Measurements from ENCODE around the gene KHDC1. TPM values are rescaled to one million over a fixed set of nuclear protein-coding genes. Genes with fewer than 3 reads are reported as not detected.
A peak's percentile ranks its signal among the peaks of the same experiment; 100 is the strongest.
"Not testable (repeated sequence)": the region's sequence is repeated elsewhere in the genome, so short reads cannot be mapped to it uniquely, and the experiment has no call there.

KHDC1 gene
- 1.5 and 2.8 TPM in 2 replicates for total RNA-seq (2014; rRNA removed; shearing (Covaris generic))
- polyA plus RNA-seq (2014; cell fraction: nucleus; rRNA removed): 11.7 and 12.8 TPM in 2 replicates

GRCh38 chr6:73262671-73263569 lies at the start of gene KHDC1:
TSS of gene KHDC1 (minus strand) at chr6:73263196. CDS start at chr6:73242517, 20,679 bp downstream.
- peak; percentile 12 for DNase-seq (ENCODE audit: extremely low read depth, low read depth)

GRCh38 chr6:73310503-73310845 lies 47.5 kb upstream of the KHDC1 start:
- not testable (repeated sequence) for DNase-seq (ENCODE audit: extremely low read depth, low read depth)

GRCh38 chr6:73309785-73310502 lies 46.9 kb upstream of the KHDC1 start:
- DNase-seq (ENCODE audit: extremely low read depth, low read depth): peak; percentile 23

GRCh38 chr6:73309535-73309784 lies 46.5 kb upstream of the KHDC1 start:
- peak; percentile 0 for DNase-seq (ENCODE audit: extremely low read depth, low read depth)

- peak; percentile 13 for DNase-seq (ENCODE audit: extremely low read depth, low read depth)
Observed at GRCh38 chr6:73308712-73309534, 45.9 kb upstream of the KHDC1 start.

GRCh38 chr6:73303773-73304172 lies 40.8 kb upstream of the KHDC1 start:
- DNase-seq (ENCODE audit: extremely low read depth, low read depth): not testable (repeated sequence)

GRCh38 chr6:73302339-73302738 lies 39.3 kb upstream of the KHDC1 start:
- no peak for DNase-seq (ENCODE audit: extremely low read depth, low read depth)

- no peak for DNase-seq (ENCODE audit: extremely low read depth, low read depth)
Observed at GRCh38 chr6:73299151-73299971, 36.4 kb upstream of the KHDC1 start.

- no peak for DNase-seq (ENCODE audit: extremely low read depth, low read depth)
Observed at GRCh38 chr6:73293331-73293730, 30.3 kb upstream of the KHDC1 start.

GRCh38 chr6:73290435-73290834 lies 27.4 kb upstream of the KHDC1 start:
- DNase-seq (ENCODE audit: extremely low read depth, low read depth): no peak

- DNase-seq (ENCODE audit: extremely low read depth, low read depth): no peak
Observed at GRCh38 chr6:73286752-73287151, 23.8 kb upstream of the KHDC1 start.

- no peak for DNase-seq (ENCODE audit: extremely low read depth, low read depth)
Observed at GRCh38 chr6:73285674-73286283, 22.8 kb upstream of the KHDC1 start.

- DNase-seq (ENCODE audit: extremely low read depth, low read depth): no peak
Observed at GRCh38 chr6:73282871-73283270, 19.9 kb upstream of the KHDC1 start.

GRCh38 chr6:73281684-73282083 lies 18.7 kb upstream of the KHDC1 start:
- not testable (repeated sequence) for DNase-seq (ENCODE audit: extremely low read depth, low read depth)

GRCh38 chr6:73269296-73269695 lies 6.3 kb upstream of the KHDC1 start:
- not testable (repeated sequence) for DNase-seq (ENCODE audit: extremely low read depth, low read depth)

- not testable (repeated sequence) for DNase-seq (ENCODE audit: extremely low read depth, low read depth)
Observed at GRCh38 chr6:73268896-73269295, 5.9 kb upstream of the KHDC1 start.

GRCh38 chr6:73264446-73264845 lies 1.4 kb upstream of the KHDC1 start:
- DNase-seq (ENCODE audit: extremely low read depth, low read depth): no peak

- no peak for DNase-seq (ENCODE audit: extremely low read depth, low read depth)
Observed at GRCh38 chr6:73263570-73263909, 544 bp upstream of the KHDC1 start.

GRCh38 chr6:73258721-73259120 lies 4.3 kb downstream of the KHDC1 start:
- DNase-seq (ENCODE audit: extremely low read depth, low read depth): no peak

- DNase-seq (ENCODE audit: extremely low read depth, low read depth): not testable (repeated sequence)
Observed at GRCh38 chr6:73254323-73254722, 8.7 kb downstream of the KHDC1 start.
